HG03045 (cell line): ENCODE results near the gene GYPB.
A peak's percentile ranks its signal among the peaks of the same experiment; 100 is the strongest.
"Not testable (repeated sequence)": the region's sequence is repeated elsewhere in the genome, so short reads cannot be mapped to it uniquely, and the experiment has no call there.

Experiments used
- ATAC-seq: cut with Tn5 transposase; IDR thresholded peaks from one replicate; pipeline ENCODE4 v1.9.1; 2021; ENCODE audit warnings: mild to moderate bottlenecking, moderate library complexity; ENCODE audit not compliant: unreplicated experiment

The GYPB gene

GRCh38 chr4:144019277-144019676 lies at the start of gene GYPB:
TSS of gene GYPB (minus strand) at chr4:144019380. CDS start at chr4:144019287, 93 bp downstream.
- not testable (repeated sequence) for ATAC-seq

DNA sequence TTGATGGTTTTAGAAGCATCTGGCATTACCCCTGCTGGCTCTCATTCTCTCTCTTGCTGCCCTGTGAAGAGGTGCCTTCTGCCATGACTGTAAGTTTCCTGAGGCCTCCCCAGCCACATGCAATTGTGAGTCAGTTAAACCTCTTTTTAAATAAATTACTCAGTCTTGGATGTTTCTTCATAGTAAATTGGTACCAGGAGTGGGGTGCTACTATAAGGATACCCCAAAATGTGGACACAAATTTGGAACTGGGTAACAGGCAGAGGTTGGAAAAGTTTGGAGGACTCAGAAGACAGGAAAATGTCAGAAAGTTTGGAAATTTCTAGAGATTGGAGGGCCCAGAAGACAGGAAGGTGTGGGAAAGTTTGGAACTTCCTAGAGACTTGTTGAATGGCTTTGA lies 42.4 kb upstream of the GYPB start:
- not testable (repeated sequence) for ATAC-seq

DNA sequence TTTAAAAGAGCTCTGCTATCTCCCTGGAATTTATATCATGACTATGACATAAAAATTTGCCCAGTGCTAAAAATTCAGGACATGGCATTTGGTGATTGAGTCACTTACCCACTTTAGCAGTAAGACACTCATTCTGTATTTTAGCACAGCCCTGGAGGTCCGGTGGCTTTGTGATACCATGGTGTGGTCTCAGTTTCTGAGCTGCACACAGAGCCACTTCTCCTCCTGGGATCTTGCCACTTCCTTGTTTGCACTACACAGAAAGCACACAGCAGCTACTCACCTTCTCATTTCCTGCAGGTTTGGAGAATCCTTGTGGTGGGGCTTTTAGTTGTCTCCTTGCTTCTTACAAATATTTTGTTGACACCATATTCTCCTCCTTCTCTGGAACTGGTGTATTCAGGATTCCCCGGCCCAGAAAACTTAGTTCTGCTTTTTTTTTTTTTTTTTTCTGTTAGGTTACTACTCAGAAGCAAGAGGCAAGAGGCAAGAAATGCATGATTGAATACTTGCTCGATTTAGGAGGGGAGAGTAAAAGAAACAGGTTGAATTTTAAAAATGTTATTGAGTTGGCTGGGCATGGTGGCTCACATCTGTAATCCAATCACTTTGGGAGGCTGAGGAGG lies 41.2 kb upstream of the GYPB start:
- not testable (repeated sequence) for ATAC-seq

DNA sequence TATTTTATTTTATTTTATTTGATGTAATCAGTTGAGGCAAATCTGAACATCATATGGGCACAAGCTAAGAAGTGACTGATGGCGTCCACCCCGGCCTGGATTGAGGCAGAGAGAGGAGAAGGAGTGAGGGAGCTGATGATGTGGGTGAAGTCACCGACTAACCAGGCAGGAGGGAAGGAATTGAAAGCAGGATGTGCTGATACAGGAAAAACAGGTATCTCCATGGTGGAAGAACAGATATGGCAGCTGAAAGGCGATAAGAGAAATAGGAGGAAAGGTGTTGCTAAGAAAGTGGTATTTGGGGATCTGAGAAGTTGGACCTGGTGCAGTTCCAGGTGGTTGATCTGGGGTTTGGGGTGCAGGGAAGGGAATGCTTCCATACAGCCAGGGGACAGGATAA lies 37.6 kb upstream of the GYPB start:
- ATAC-seq = no peak

DNA sequence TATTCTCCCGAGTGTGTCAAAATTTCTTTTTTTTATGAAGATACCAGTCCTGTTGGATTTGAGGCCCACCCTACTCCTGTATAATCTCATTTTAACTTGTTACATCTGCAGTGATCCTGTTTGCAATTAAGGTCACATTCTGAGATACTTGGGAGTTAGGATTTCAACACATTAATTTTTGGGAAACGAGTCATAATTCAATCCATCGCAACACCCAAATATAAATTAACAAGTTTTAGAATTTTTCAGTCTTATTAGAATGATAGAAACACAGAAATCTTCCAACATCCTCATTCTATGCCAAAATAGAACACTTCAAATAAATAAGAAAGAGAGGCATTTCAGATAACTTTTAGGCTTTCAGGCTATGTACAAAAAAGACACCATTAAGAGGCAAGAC lies 36.2 kb upstream of the GYPB start:
- not testable (repeated sequence) for ATAC-seq

DNA sequence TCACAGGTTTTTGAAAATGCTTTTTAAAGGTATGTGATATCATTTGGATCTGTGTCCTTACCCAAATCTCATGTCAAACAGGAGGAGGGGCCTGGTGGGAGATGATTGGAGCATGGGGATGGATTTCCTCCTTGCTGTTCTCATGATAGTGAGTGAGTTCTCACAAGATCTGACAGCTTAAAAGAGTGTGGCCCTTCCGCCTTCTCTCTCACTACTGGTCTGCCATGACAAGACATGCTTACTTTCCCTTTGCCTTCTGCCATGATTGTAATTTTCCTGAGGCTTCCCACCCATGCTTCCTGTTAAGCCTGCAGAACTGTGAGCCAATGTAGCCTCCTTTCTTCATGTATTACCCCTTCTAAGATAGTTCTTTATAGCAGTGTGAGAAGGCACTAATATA lies 32.3 kb upstream of the GYPB start:
- ATAC-seq = not testable (repeated sequence)

DNA sequence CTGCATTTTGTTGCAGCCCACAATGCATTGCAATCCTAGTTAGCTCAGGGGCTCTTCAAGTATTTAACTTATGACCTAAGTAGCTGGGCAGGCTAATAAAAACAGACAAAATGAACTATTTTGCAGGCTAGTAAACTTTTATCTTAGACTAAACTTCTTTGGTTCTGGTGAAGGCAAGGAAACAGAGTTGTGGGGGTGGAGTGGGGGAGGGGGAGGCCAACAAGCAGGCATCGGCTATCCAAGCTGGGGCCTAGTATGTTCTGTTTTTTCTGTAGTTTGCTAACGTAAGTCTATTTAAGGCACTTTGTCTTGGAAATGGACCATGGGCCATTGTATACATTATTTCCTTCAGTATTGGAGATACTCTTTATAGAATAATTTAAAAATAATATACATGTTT lies 31.5 kb upstream of the GYPB start:
- ATAC-seq = not testable (repeated sequence)

DNA sequence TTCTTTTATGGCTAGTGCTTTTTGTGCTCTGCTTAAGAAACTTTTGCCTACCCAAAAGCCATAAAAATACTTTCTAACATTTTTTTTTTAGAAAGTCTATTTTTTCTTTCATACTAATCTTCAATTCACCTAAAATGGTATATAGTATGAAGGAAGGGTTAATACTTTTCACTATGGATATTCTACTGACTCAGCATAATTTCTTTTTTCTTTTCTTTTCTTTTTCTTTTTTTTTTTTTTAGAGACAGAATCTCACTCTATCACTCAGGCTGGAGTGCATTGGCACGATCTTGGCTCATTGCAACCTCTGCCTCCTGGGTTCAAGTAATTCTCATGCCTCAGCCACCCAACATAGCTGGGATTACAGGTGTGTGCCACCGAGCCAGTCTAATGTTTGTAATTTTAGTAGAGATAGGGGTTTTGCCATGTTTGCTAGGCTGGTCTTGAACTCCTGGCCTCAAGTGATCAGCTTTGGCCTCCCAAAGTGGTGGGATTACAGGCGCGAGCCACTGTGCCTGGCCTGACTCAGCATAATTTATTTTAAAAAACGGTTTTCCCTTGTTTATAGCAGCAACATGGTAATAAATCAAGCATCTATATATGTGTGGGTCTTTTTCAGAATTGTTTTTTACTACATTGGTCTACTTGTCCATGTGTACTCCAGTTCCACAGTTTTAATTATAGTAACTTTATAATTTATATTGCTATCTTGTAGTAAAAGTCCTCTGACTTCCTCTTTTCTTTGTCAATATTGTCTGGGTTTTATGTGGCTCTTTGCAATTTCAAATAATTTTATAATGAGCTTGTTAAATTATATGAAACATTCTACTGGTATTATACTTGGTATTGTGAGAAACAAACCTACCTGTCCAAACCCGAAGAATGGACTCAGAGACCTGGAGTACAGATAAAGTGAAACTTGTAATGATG lies 30.6 kb upstream of the GYPB start:
- ATAC-seq = not testable (repeated sequence)

DNA sequence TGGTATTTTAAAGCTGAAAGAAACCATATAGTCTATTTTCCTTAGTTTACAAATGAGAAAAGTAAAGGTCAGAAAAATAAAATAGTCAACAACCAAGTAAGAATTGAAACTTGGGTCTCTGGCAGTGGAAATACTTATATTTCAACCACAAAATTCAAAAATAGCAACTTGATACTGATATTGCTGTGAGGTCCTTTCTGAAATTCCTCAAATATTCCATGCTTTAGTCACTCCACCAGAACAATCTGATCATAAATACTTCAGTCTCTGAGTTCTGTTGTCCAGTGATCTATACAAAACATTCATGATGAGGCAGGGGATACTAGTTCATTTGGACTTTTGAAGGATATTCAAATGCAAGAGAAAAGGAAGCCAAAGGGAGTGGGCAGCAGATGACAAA lies 25.8 kb upstream of the GYPB start:
- ATAC-seq = not testable (repeated sequence)

DNA sequence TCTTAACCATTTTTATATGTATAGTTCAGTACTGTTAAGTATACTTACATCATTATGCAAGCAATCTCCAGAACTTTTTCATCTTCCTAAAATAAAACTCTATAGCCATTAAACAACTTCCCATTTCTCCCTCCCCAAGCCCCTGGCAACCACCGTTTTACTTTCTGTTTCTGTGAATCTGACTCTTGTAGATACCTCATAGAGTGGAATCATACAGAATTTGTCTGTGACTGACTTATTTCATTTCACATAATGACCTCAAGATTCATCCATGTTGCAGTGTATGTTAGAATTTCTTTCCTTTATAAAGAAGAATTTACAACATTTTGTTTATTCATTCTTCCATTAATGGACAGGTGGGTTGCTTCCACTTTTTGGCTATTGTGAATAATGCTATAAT lies 13.4 kb upstream of the GYPB start:
- not testable (repeated sequence) for ATAC-seq

GRCh38 chr4:144031875-144032274 lies 12.7 kb upstream of the GYPB start:
- ATAC-seq = not testable (repeated sequence)

DNA sequence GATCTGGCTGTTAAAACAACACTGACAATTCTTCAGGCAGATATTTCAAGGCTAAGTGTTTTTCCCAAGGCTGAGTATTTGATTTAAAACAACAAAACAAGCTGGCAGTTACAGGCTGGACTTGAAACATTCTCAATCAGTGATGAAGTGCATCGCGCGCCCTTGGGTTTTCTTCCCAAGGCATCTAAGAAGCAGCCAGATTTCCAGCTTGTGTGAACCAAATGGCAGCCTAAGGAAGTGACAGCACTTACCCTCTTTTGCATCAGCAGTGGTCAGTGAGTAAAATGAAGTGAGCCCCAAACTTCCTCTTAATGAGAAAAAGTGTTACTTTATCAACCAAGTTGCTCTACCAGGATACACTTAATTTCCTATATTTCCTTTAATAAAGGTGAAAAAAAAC lies 12.2 kb upstream of the GYPB start:
- not testable (repeated sequence) for ATAC-seq

DNA sequence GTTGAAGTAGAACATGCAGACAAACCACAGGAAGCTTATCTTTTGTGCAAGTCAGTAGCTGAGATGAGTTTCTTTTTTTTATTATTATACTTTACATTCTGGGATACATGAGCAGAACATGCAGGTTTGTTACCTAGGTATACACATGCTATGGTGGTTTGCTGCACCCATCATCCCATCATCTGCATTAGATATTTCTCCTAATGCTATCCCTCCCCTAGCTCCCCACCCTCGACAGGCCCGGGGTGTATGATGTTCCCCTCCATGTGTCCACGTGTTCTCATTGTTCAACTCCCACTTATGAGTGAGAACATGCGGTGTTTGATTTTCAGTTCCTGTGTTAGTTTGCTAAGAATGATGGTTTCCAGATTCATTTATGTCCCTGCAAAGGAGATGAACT lies 11.5 kb upstream of the GYPB start:
- not testable (repeated sequence) for ATAC-seq

- not testable (repeated sequence) for ATAC-seq
These were observed 7.5 kb upstream of the GYPB start for GRCh38 chr4:144026682-144027081.

DNA sequence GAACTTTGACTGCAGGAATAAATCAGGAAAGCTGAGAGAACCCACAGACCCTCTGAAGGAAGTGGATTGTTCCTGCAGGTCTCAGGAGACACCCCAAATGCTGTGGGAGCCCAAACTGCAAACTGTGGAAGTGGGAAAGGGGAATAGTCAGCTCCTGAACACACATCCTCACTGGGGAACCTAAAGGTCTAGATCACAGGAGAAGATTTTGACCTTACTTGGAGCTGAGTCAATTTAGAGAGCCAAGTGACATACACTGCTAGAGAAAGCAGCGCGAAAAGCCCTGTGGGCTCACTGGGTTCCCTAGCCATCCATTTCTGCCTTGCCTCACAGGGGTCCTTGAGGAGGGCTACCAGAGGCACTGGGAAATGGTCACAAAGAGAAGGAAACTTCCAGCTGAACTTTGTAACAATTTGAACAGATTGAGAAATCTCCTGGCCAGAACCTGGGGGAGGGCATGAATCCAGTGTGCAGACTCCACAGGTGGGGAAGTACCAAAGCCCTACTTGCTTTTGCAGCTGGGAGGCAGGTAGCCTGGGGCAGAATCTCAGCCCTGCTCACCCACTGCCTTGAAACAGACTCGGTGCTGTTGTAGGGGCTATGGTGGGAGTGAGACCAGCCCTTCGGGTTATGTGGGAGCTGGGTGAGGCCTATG lies 5.3 kb upstream of the GYPB start:
- not testable (repeated sequence) for ATAC-seq

GRCh38 chr4:144022772-144023400 lies 3.7 kb upstream of the GYPB start:
- ATAC-seq = not testable (repeated sequence)

DNA sequence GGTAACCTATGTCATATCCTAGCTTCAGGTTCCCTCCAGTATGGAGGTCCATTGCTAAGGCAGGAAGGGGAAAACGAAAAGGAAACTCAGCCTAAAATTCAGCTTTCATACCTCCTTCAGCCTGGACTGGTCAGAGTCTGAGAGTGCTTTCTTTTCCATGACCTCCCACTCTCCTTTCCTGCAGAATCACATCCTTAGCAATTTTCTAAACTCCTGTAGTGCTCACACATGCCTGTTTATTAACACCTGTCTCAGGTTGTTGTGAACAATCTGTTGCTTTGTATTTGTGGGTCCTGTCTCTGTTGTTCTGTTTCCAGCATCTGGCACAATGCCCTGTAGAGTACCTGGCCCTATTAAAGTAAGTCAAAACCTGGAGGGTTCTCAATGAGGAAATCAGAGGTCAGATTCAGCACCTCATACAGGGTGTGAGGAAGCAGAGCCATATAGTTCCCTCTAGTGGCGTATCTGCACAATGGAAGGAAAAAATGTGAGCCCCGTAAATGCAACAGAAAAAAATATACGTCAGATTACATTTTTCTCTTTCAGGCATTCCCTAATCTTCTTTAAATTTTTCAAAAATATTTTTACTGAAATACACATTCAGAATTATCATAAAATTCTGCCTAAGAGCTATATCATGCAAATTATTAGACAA lies 2.3 kb upstream of the GYPB start:
- peak; percentile 62 for ATAC-seq

DNA sequence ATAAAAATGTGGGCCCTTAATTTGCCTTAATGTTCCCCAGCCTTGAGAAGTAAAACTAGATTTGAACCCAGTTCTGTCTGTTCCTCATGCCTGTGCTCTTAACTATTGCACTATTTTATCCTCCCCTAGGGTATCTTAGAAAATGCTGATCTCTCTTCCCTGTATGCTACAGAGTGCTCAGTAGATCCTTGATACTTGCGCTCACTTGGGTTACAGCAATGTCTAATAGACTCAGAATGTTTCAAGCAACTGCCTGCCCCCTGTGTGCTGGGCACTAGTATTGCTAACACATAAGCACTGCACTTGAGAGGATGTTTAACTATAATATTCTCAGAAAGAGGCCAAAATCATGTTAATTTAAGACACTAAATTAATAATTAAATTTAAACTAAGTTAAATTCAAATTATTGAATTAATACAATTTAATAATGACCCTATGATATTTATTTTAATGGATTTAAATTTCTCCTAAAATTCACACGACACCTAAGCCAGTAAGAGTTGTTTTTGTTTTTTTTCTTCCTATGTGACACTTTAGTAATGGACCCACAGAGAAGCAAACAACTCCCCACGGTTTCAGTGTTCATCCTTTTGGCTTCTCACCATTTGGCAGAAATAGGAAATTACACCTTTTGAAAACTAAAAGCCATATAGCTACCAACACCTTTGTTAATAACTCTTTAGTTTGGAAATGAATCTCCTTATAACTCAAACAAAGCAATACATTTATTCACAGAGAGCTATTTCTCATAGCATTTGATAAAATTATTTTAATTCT lies 768 bp downstream of the GYPB start:
- not testable (repeated sequence) for ATAC-seq

- not testable (repeated sequence) for ATAC-seq
These were observed 1.9 kb downstream of the GYPB start for GRCh38 chr4:144017271-144017670.
